Activated CD8-positive, alpha-beta memory T cell treated with anti-CD3 and anti-CD28 coated beads, Interleukin-2, amount 10 ng/mL, durations not matched to agents 7 days and 5 days (primary cell): Measurements from ENCODE around the gene PIGM. TPM values are rescaled to one million over a fixed set of nuclear protein-coding genes. Genes with fewer than 3 reads are reported as not detected.
A peak's percentile ranks its signal among the peaks of the same experiment; 100 is the strongest.
"Not testable (repeated sequence)": the region's sequence is repeated elsewhere in the genome, so short reads cannot be mapped to it uniquely, and the experiment has no call there.

Experiments
- ATAC-seq: fragments of 150-1000 bp; cut with Tn5 transposase; one replicate; pipeline ENCODE4 v1.10.0; 2021; ENCODE audit warnings: moderate library complexity
- CTCF ChIA-PET: fragments of 350-600 bp; sonication (Branson Sonifier 250); formaldehyde crosslinking; loops from one replicate; lab custom pipeline; 2021; ENCODE audit warnings: antibody characterized with exemption; lab: Charles Lee
- DNase-seq: peaks from one replicate; pipeline ENCODE4 v3.0.0-alpha.2; 2020
- H3K27ac Mint-ChIP-seq: one replicate; pipeline ENCODE4 v1.8.0; 2021; ENCODE audit warnings: mild to moderate bottlenecking, mixed read lengths
- H3K27me3 Mint-ChIP-seq: one replicate; pipeline ENCODE4 v1.8.0; 2021; ENCODE audit warnings: mixed read lengths
- H3K36me3 Mint-ChIP-seq: one replicate; pipeline ENCODE4 v1.8.0; 2021; ENCODE audit warnings: mild to moderate bottlenecking, mixed read lengths
- H3K4me1 Mint-ChIP-seq: one replicate; pipeline ENCODE4 v1.8.0; 2021; ENCODE audit warnings: mixed read lengths
- H3K4me3 Mint-ChIP-seq: one replicate; pipeline ENCODE4 v1.8.0; 2021; ENCODE audit warnings: mild to moderate bottlenecking, moderate library complexity, mixed read lengths
- H3K9me3 Mint-ChIP-seq: one replicate; pipeline ENCODE4 v1.8.0; 2022; ENCODE audit warnings: low read depth, mixed read lengths
- total RNA-seq, 2 experiments: library from RNA; stranded (reverse); gene quantifications; one replicate each; pipeline ENCODE4 v1.2.3, GENCODE V29; 2021

Gene PIGM
- total RNA-seq, 2 experiments from 2014 or later, result 5.3 to 5.9 TPM

- no peak overlapping the region for H3K4me3 Mint-ChIP-seq
- H3K4me1 Mint-ChIP-seq, result no peaks in the 10 kb centered on the region
- H3K9me3 Mint-ChIP-seq, result no peaks in the 10 kb centered on the region
- no peak for ATAC-seq
- H3K27me3 Mint-ChIP-seq, result peaks cover 55% of the 10 kb centered on the region
- no peak for DNase-seq
- CTCF ChIA-PET, result interaction anchor here (40.9 kb wide), 1 partner anchor 27 kb away, joined by 633 read pairs; the partner anchor contains the start of genes KCNJ10 and KCNJ9
- H3K27ac Mint-ChIP-seq, result no peak overlapping the region
- H3K36me3 Mint-ChIP-seq, result no peaks in the 10 kb centered on the region
Observed at GRCh38 chr1:160052936-160053335, 21.1 kb upstream of the PIGM start.

- H3K9me3 Mint-ChIP-seq, result no peaks in the 10 kb centered on the region
- DNase-seq (no peak), ATAC-seq (no peak)
- CTCF ChIA-PET, result interaction anchor here (40.9 kb wide), 1 partner anchor 30 kb away, joined by 633 read pairs; the partner anchor contains the start of genes KCNJ10 and KCNJ9
- H3K4me1 Mint-ChIP-seq, result peaks cover 12% of the 10 kb centered on the region
- H3K36me3 Mint-ChIP-seq, result no peaks in the 10 kb centered on the region
- no peak overlapping the region for H3K4me3 Mint-ChIP-seq
- H3K27ac Mint-ChIP-seq, result no peak overlapping the region
- peaks cover 43% of the 10 kb centered on the region for H3K27me3 Mint-ChIP-seq
Observed at GRCh38 chr1:160050619-160051018, 18.8 kb upstream of the PIGM start.

GRCh38 chr1:160050182-160050581 lies 18.4 kb upstream of the PIGM start:
- not testable (repeated sequence) for H3K36me3 Mint-ChIP-seq, ATAC-seq, H3K9me3 Mint-ChIP-seq, H3K27ac Mint-ChIP-seq, DNase-seq, H3K4me3 Mint-ChIP-seq
- CTCF ChIA-PET, result interaction anchor here (40.9 kb wide), 1 partner anchor 30 kb away, joined by 633 read pairs; the partner anchor contains the start of genes KCNJ10 and KCNJ9
- peaks cover 12% of the 10 kb centered on the region for H3K4me1 Mint-ChIP-seq
- H3K27me3 Mint-ChIP-seq, result peaks cover 46% of the 10 kb centered on the region

- Mint-ChIP-seq H3K36me3 (no peaks in the 10 kb centered on the region), H3K27me3 (peaks cover 42% of the 10 kb centered on the region), H3K4me3 (no peak overlapping the region), H3K9me3 (no peaks in the 10 kb centered on the region), H3K27ac (no peak overlapping the region), H3K4me1 (peaks cover 12% of the 10 kb centered on the region)
- DNase-seq, result no peak
- ATAC-seq, result no peak
- CTCF ChIA-PET, result interaction anchor here (1.4 to 40.9 kb wide), 2 partner anchors 13 to 31 kb away, joined by 3 to 633 read pairs; partner anchors contain the start of genes KCNJ10 and KCNJ9
Observed at GRCh38 chr1:160049101-160049500, 17.3 kb upstream of the PIGM start.

- no peak overlapping the region for H3K4me3 Mint-ChIP-seq
- DNase-seq (no peak), ATAC-seq (no peak)
- no peaks in the 10 kb centered on the region for H3K9me3 Mint-ChIP-seq
- peaks cover 12% of the 10 kb centered on the region for H3K4me1 Mint-ChIP-seq
- H3K27ac Mint-ChIP-seq, result no peak overlapping the region
- CTCF ChIA-PET, result interaction anchor here (1.4 to 40.9 kb wide), 2 partner anchors 12 to 32 kb away, joined by 3 to 633 read pairs; partner anchors contain the start of genes KCNJ10 and KCNJ9
- no peaks in the 10 kb centered on the region for H3K36me3 Mint-ChIP-seq
- peaks cover 43% of the 10 kb centered on the region for H3K27me3 Mint-ChIP-seq
Observed at GRCh38 chr1:160048335-160048734, 16.5 kb upstream of the PIGM start.

GRCh38 chr1:160047111-160047991 lies 15.6 kb upstream of the PIGM start:
- peaks cover 12% of the 10 kb centered on the region for H3K4me1 Mint-ChIP-seq
- H3K27ac Mint-ChIP-seq, result peak overlapping the region; percentile 42
- CTCF ChIA-PET, result interaction anchor here (0.6 to 40.9 kb wide), 20 partner anchors 9 to 818 kb away, joined by 3 to 633 read pairs (median 6); partner anchors contain the start of genes IGSF8, KCNJ10, KCNJ9 and PIGM
- H3K27me3 Mint-ChIP-seq, result peaks cover 39% of the 10 kb centered on the region
- H3K9me3 Mint-ChIP-seq, result no peaks in the 10 kb centered on the region
- ATAC-seq (no peak), DNase-seq (no peak)
- H3K4me3 Mint-ChIP-seq, result peak overlapping the region; percentile 62
- no peaks in the 10 kb centered on the region for H3K36me3 Mint-ChIP-seq

GRCh38 chr1:160046494-160047110 lies 14.8 kb upstream of the PIGM start:
- Mint-ChIP-seq H3K27ac (peak overlapping the region; percentile 42), H3K9me3 (no peaks in the 10 kb centered on the region), H3K4me1 (peaks cover 12% of the 10 kb centered on the region), H3K36me3 (no peaks in the 10 kb centered on the region), H3K27me3 (peaks cover 35% of the 10 kb centered on the region), H3K4me3 (peak overlapping the region; percentile 62)
- ATAC-seq (peak; percentile 87), DNase-seq (peak; percentile 56)
- CTCF ChIA-PET, result interaction anchor here (0.6 to 40.9 kb wide), 24 partner anchors 9 to 818 kb away, joined by 3 to 633 read pairs (median 5); partner anchors contain the start of genes IGSF8, KCNJ10, KCNJ9 and PIGM

- Mint-ChIP-seq H3K4me1 (peaks cover 12% of the 10 kb centered on the region), H3K27me3 (peaks cover 29% of the 10 kb centered on the region), H3K9me3 (no peaks in the 10 kb centered on the region), H3K27ac (no peak overlapping the region), H3K4me3 (no peak overlapping the region), H3K36me3 (no peaks in the 10 kb centered on the region)
- no peak for ATAC-seq
- CTCF ChIA-PET, result interaction anchor here (0.7 to 40.9 kb wide), 19 partner anchors 8 to 331 kb away, joined by 3 to 633 read pairs (median 5); partner anchors contain the start of genes KCNJ10, KCNJ9 and PIGM
- DNase-seq, result no peak
Observed at GRCh38 chr1:160045653-160046052, 13.9 kb upstream of the PIGM start.

- CTCF ChIA-PET, result interaction anchor here (0.6 to 40.9 kb wide), 2 partner anchors 14 to 37 kb away, joined by 3 to 633 read pairs; partner anchors contain the start of genes KCNJ10 and KCNJ9
- H3K4me1 Mint-ChIP-seq, result peaks cover 12% of the 10 kb centered on the region
- no peak overlapping the region for H3K27ac Mint-ChIP-seq
Observed at GRCh38 chr1:160043543-160043942, 11.8 kb upstream of the PIGM start.

GRCh38 chr1:160040476-160040875 lies 8.7 kb upstream of the PIGM start:
- CTCF ChIA-PET, result interaction anchor here (40.9 kb wide), 1 partner anchor 40 kb away, joined by 633 read pairs; the partner anchor contains the start of genes KCNJ10 and KCNJ9
- Mint-ChIP-seq H3K4me1 (no peaks in the 10 kb centered on the region), H3K4me3 (no peak overlapping the region), H3K36me3 (no peaks in the 10 kb centered on the region), H3K27ac (no peak overlapping the region), H3K27me3 (peaks cover 10% of the 10 kb centered on the region), H3K9me3 (no peaks in the 10 kb centered on the region)
- DNase-seq (no peak), ATAC-seq (no peak)

More at GRCh38 chr1:160043543-160043942, 11.8 kb upstream of the PIGM start:
- DNase-seq (no peak), ATAC-seq (no peak)
- Mint-ChIP-seq H3K27me3 (peaks cover 20% of the 10 kb centered on the region), H3K36me3 (no peaks in the 10 kb centered on the region), H3K4me3 (no peak overlapping the region), H3K9me3 (no peaks in the 10 kb centered on the region)

- Mint-ChIP-seq H3K4me3 (peak overlapping the region; percentile 87), H3K27me3 (no peaks in the 10 kb centered on the region), H3K27ac (peak overlapping the region; percentile 85), H3K4me1 (peaks cover 27% of the 10 kb centered on the region), H3K36me3 (peaks cover under 1% of the 10 kb centered on the region), H3K9me3 (no peaks in the 10 kb centered on the region)
- ATAC-seq (no peak), DNase-seq (no peak)
- CTCF ChIA-PET, result interaction anchor here (1.0 to 4.4 kb wide), 6 partner anchors 9 to 53 kb away, joined by 4 to 47 read pairs (median 16); partner anchors contain the start of gene KCNJ9
Observed at GRCh38 chr1:160032165-160032820, 503 bp upstream of the PIGM start.

GRCh38 chr1:160030657-160031364 lies 979 bp downstream of the PIGM start:
- peak; percentile 22 for ATAC-seq
- no peaks in the 10 kb centered on the region for H3K27me3 Mint-ChIP-seq
- H3K4me1 Mint-ChIP-seq, result peaks cover 27% of the 10 kb centered on the region
- CTCF ChIA-PET, result interaction anchor here (0.9 to 4.4 kb wide), 12 partner anchors 10 to 346 kb away, joined by 3 to 47 read pairs (median 4); partner anchors contain the start of gene KCNJ9
- peak overlapping the region; percentile 87 for H3K4me3 Mint-ChIP-seq
- DNase-seq, result no peak
- H3K36me3 Mint-ChIP-seq, result peaks cover 3% of the 10 kb centered on the region
- H3K9me3 Mint-ChIP-seq, result no peaks in the 10 kb centered on the region
- peak overlapping the region; percentile 85 for H3K27ac Mint-ChIP-seq
